Endodermal cell (in vitro differentiated cells): ENCODE measurements around the gene PSAP. TPM values are rescaled to one million over a fixed set of nuclear protein-coding genes. Genes with fewer than 3 reads are reported as not detected.

Experiments used
- DNase-seq: peaks from one replicate; pipeline ENCODE4 v3.0.0-alpha.2; 2017
- H3K27ac ChIP-seq: 2 replicates; pipeline ENCODE4 v1.5.1; 2013; ENCODE audit warnings: mild to moderate bottlenecking, low read depth, low read length, moderate library complexity
- H3K27me3 ChIP-seq: 2 replicates; pipeline ENCODE4 v1.6.1; 2013; ENCODE audit warnings: mild to moderate bottlenecking, low read length, moderate library complexity; ENCODE audit not compliant: insufficient read depth, control insufficient read depth, poor library complexity, severe bottlenecking
- H3K36me3 ChIP-seq: 2 replicates; pipeline ENCODE4 v1.7.0; 2013; ENCODE audit warnings: mild to moderate bottlenecking, low read length, moderate library complexity; ENCODE audit not compliant: control insufficient read depth, insufficient read depth
- H3K4me1 ChIP-seq: one replicate; pipeline ENCODE4 v1.7.0; 2013; ENCODE audit warnings: low read length; ENCODE audit not compliant: control insufficient read depth, insufficient read depth
- H3K4me3 ChIP-seq: 2 replicates; pipeline ENCODE4 v1.5.1; 2013; ENCODE audit warnings: mild to moderate bottlenecking, low read length, moderate library complexity
- H3K9ac ChIP-seq: 2 replicates; pipeline ENCODE4 v1.6.1; 2013; ENCODE audit warnings: mild to moderate bottlenecking, low read length, moderate library complexity; ENCODE audit not compliant: poor library complexity, severe bottlenecking; ENCODE audit errors: extremely low read depth
- H3K9me3 ChIP-seq: 2 replicates; pipeline ENCODE4 v1.6.1; 2013; ENCODE audit warnings: mild to moderate bottlenecking, low read length, moderate library complexity; ENCODE audit not compliant: control insufficient read depth
- H3K27ac Mint-ChIP-seq: 2 replicates; pipeline ENCODE4 v1.8.0; 2020; ENCODE audit warnings: mixed read lengths
- H3K27me3 Mint-ChIP-seq: 2 replicates; pipeline ENCODE4 v1.8.0; 2021; ENCODE audit warnings: mild to moderate bottlenecking, mixed read lengths; ENCODE audit not compliant: insufficient read depth
- H3K36me3 Mint-ChIP-seq: 2 replicates; pipeline ENCODE4 v1.8.0; 2020; ENCODE audit warnings: low read depth, mixed read lengths
- H3K4me1 Mint-ChIP-seq: 2 replicates; pipeline ENCODE4 v1.8.0; 2020; ENCODE audit warnings: mixed read lengths
- H3K4me3 Mint-ChIP-seq: 2 replicates; pipeline ENCODE4 v1.8.0; 2020; ENCODE audit warnings: mild to moderate bottlenecking, moderate library complexity, mixed read lengths
- H3K9me3 Mint-ChIP-seq: 2 replicates; pipeline ENCODE4 v1.8.0; 2020; ENCODE audit warnings: mild to moderate bottlenecking, mixed read lengths
- WGBS, 2 experiments: methylation state at CpG; one replicate each; pipeline versions ENCODE4 v1.1.5 to v1.1.7; 2013; ENCODE audit warnings: missing lambda C conversion rate in 2 of 2, mixed read lengths in 1 of 2; ENCODE audit not compliant: insufficient coverage in 1 of 2, insufficient read length in 1 of 2; 5-methylcytosine and 5-hydroxymethylcytosine counted together
- total RNA-seq, 2 donors: library from RNA; stranded (reverse); fragmentation: NEBNext Ultra II Directional in 1 of 2; extraction: Animal tissue kit (Norgen Biotek cat#: 25700) in 1 of 2; gene quantifications; 2 replicates in 1 of 2; 3 replicates in 1 of 2; pipeline ENCODE4 v1.2.1, GENCODE V29; 2021
- TF ChIP-seq, protein P1 (sequence below): fragments of 200-600 bp; sonication (generic); conservative IDR thresholded peaks from 2 replicates; pipeline ENCODE4 v1.5.0; 2021; ENCODE audit warnings: antibody characterized with exemption, mild to moderate bottlenecking

Gene PSAP
- total RNA-seq, 2 donors from 2014 or later, result 456 to 549 TPM

DNA sequence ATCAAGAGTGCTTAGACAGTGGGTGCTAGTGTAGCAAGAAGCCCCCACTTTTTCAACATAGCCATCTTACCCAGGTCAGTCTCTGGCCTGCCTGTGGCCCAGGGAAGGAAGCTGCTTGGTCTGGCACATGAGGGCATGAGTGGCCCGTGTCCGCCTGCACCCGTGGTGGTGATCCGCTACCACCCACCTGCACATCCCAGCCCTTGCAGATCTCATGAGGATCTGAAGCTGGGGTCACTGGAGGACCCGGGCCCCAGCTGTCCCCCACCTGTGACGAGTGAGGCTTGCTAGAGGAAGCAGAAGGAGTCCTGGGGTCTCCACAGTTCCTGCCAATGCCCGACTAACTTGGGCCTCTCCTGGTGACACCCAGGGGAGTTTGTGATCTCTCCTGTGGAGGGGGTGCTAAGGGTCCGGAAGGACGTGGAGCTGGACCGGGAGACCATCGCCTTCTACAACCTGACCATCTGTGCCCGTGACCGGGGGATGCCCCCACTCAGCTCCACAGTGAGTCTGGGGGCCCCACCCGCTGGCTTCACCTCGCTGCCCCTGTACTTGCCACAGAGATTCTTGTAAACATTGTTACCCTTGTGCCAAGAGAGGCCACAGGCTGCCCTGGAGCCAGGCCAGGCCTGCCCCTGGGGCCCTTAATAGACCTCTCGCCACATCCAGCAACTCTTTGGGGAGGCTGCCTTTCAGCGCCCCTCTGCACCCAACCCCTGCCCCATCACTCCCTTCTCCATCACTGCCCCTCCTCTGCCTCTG is 67.0 kb downstream of the PSAP start:
- Histone ChIP-seq H3K27me3 (no peaks in the 10 kb centered on the region), H3K4me3 (no peak overlapping the region), H3K36me3 (no peaks in the 10 kb centered on the region), H3K27ac (no peak overlapping the region), H3K9me3 (no peaks in the 10 kb centered on the region), H3K9ac (no peak overlapping the region), H3K4me1 (no peaks in the 10 kb centered on the region)
- no peak for DNase-seq
- Mint-ChIP-seq H3K36me3 (no peaks in the 10 kb centered on the region), H3K27me3 (peaks cover 6% of the 10 kb centered on the region), H3K9me3 (no peaks in the 10 kb centered on the region), H3K4me1 (no peaks in the 10 kb centered on the region), H3K4me3 (no peak overlapping the region), H3K27ac (no peak overlapping the region)
- 84 to 96% methylated on average over 12 to 17 of the region's 17 CpGs for WGBS, 2 experiments
- TF ChIP-seq, protein P1, sequence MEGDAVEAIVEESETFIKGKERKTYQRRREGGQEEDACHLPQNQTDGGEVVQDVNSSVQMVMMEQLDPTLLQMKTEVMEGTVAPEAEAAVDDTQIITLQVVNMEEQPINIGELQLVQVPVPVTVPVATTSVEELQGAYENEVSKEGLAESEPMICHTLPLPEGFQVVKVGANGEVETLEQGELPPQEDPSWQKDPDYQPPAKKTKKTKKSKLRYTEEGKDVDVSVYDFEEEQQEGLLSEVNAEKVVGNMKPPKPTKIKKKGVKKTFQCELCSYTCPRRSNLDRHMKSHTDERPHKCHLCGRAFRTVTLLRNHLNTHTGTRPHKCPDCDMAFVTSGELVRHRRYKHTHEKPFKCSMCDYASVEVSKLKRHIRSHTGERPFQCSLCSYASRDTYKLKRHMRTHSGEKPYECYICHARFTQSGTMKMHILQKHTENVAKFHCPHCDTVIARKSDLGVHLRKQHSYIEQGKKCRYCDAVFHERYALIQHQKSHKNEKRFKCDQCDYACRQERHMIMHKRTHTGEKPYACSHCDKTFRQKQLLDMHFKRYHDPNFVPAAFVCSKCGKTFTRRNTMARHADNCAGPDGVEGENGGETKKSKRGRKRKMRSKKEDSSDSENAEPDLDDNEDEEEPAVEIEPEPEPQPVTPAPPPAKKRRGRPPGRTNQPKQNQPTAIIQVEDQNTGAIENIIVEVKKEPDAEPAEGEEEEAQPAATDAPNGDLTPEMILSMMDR, result no peak

DNA sequence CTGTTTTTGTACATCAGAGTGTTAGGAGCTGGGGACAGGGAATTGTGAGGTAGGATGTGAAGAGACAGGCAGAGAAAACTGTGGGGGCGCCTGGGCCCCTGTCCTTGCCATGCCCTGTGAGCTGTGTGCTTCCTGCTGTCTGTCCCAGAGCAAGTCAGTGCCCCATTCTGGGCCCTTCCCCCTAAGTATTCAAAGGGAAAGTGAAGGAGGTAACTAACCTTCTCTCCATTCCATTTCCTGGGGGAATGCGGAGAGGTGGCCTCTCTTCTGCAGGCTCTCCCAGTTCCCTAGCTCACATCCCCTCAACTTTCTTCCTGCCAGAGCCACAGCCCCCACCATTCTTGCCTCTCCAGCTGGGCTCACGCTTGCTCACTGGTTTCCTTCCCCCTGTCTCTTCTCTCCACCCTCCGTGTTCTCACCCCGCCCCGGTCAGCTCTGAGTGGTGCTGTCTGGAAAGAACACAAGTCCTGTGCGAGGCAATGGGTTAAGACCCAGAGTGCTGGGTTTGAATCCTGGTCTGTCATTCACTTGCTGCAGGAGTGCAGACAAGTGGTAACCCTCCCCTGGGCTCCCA is 68.0 kb downstream of the PSAP start:
- Histone ChIP-seq H3K9ac (no peak overlapping the region), H3K36me3 (no peaks in the 10 kb centered on the region), H3K9me3 (no peaks in the 10 kb centered on the region), H3K4me1 (no peaks in the 10 kb centered on the region), H3K27ac (no peak overlapping the region), H3K27me3 (no peaks in the 10 kb centered on the region), H3K4me3 (no peak overlapping the region)
- H3K4me3 Mint-ChIP-seq, result no peak overlapping the region
- H3K9me3 Mint-ChIP-seq, result no peaks in the 10 kb centered on the region
- no peaks in the 10 kb centered on the region for H3K4me1 Mint-ChIP-seq
- H3K27me3 Mint-ChIP-seq, result peaks cover 6% of the 10 kb centered on the region
- TF ChIP-seq, protein P1, result no peak
- WGBS, 2 experiments, result 71 to 89% methylated on average over 3 to 7 of the region's 7 CpGs
- no peak overlapping the region for H3K27ac Mint-ChIP-seq
- DNase-seq, result no peak
- H3K36me3 Mint-ChIP-seq, result no peaks in the 10 kb centered on the region

DNA sequence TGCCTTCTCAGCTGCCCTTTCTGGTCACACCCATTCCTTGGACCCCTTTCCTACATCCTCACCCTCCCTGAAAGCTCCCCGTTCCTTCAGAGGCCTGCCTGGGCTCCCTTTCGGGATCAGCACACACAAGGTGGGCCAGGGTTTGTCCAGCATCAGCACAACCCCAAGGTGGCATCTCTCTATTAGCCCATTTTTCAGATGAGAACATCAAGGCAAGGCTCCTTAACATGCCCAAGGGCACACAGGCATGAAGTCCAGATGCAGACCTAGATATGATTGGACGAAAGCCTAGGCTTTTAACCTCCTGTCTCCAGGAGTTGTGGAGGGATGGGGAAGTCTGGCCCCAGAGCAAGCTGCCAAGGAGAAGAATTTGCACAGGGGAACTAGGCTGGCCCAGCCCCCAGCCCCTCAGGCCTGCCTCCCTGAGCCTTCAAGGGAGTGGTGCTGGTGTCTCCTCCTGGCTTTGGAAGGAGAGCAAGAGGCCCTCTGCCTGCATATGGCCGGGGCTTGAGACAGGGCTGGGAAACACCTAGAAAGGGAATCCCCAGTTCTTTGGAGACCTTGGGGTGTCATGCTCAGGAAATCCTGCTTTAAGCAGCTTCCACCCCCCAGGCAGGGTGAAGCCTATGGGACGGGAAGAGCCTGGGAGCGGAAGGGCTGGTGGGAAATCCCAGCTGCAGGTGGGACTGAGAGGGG is 68.7 kb downstream of the PSAP start:
- Mint-ChIP-seq H3K4me1 (no peaks in the 10 kb centered on the region), H3K27ac (no peak overlapping the region), H3K27me3 (peaks cover 6% of the 10 kb centered on the region), H3K9me3 (peaks cover 3% of the 10 kb centered on the region), H3K4me3 (no peak overlapping the region), H3K36me3 (no peaks in the 10 kb centered on the region)
- WGBS, 2 experiments, result 85 to 89% methylated on average over 6 of the region's 6 CpGs
- no peaks in the 10 kb centered on the region for H3K4me1 ChIP-seq
- no peak overlapping the region for H3K4me3 ChIP-seq
- H3K27me3 ChIP-seq, result no peaks in the 10 kb centered on the region
- no peak overlapping the region for H3K27ac ChIP-seq
- no peaks in the 10 kb centered on the region for H3K36me3 ChIP-seq
- TF ChIP-seq, protein P1, result no peak
- no peak overlapping the region for H3K9ac ChIP-seq
- H3K9me3 ChIP-seq, result no peaks in the 10 kb centered on the region
- no peak for DNase-seq
